H9 (cell line): ENCODE data around the gene PATE1. TPM values are rescaled to one million over a fixed set of nuclear protein-coding genes. Genes with fewer than 3 reads are reported as not detected.
"Not testable (repeated sequence)": the region's sequence is repeated elsewhere in the genome, so short reads cannot be mapped to it uniquely, and the experiment has no call there.

Experiments
- DNase-seq: peaks from one replicate; pipeline ENCODE4 v3.0.0-alpha.2; 2017
- H2AFZ ChIP-seq: one replicate; pipeline ENCODE4 v1.6.1; 2013; ENCODE audit warnings: mild to moderate bottlenecking, low read length, control low read depth, moderate library complexity
- H2AK5ac ChIP-seq: 2 replicates; pipeline ENCODE4 v1.6.1; 2013; ENCODE audit warnings: low read length, control low read depth, mixed read lengths; ENCODE audit not compliant: insufficient read length
- H2BK120ac ChIP-seq: one replicate; pipeline ENCODE4 v1.6.1; 2013; ENCODE audit warnings: low read depth, mild to moderate bottlenecking, low read length, control low read depth, inconsistent platforms; ENCODE audit not compliant: poor library complexity, severe bottlenecking
- H2BK12ac ChIP-seq: 2 replicates; pipeline ENCODE4 v1.6.1; 2013; ENCODE audit warnings: low read length, control low read depth, mixed read lengths, low read depth; ENCODE audit not compliant: insufficient read length
- H2BK15ac ChIP-seq: 2 replicates; pipeline ENCODE4 v1.6.1; 2013; ENCODE audit warnings: low read depth, low read length, control low read depth
- H2BK20ac ChIP-seq: one replicate; pipeline ENCODE4 v1.6.1; 2013; ENCODE audit warnings: low read depth, mild to moderate bottlenecking, low read length, control low read depth, inconsistent platforms; ENCODE audit not compliant: poor library complexity, severe bottlenecking
- H2BK5ac ChIP-seq: 2 replicates; pipeline ENCODE4 v1.6.1; 2013; ENCODE audit warnings: low read length, control low read depth, mixed read lengths; ENCODE audit not compliant: insufficient read length
- H3K14ac ChIP-seq: 2 replicates; pipeline ENCODE4 v1.6.1; 2013; ENCODE audit warnings: low read length, control low read depth; ENCODE audit not compliant: insufficient read depth
- H3K18ac ChIP-seq: 2 replicates; pipeline ENCODE4 v1.6.1; 2013; ENCODE audit warnings: low read depth, mild to moderate bottlenecking, mixed read lengths, low read length, control low read depth; ENCODE audit not compliant: insufficient read length
- H3K23ac ChIP-seq: 2 replicates; pipeline ENCODE4 v1.6.1; 2013; ENCODE audit warnings: low read length, control low read depth, mixed read lengths, low read depth; ENCODE audit not compliant: insufficient read length
- H3K23me2 ChIP-seq: 2 replicates; pipeline ENCODE4 v1.6.1; 2013; ENCODE audit warnings: low read depth, mild to moderate bottlenecking, mixed read lengths, low read length, control low read depth; ENCODE audit not compliant: insufficient read length, poor library complexity, severe bottlenecking
- H3K27ac ChIP-seq: 2 replicates; pipeline ENCODE4 v1.5.1; 2013; ENCODE audit warnings: low read length, control low read depth, mixed read lengths, low read depth; ENCODE audit not compliant: insufficient read length
- H3K27me3 ChIP-seq: 2 replicates; pipeline ENCODE4 v1.6.1; 2013; ENCODE audit warnings: low read length, control low read depth, inconsistent platforms; ENCODE audit not compliant: insufficient read depth
- H3K4ac ChIP-seq: 2 replicates; pipeline ENCODE4 v1.6.1; 2013; ENCODE audit warnings: low read depth, mild to moderate bottlenecking, control low read depth, inconsistent platforms, low read length, moderate library complexity
- H3K4me1 ChIP-seq: 2 replicates; pipeline ENCODE4 v1.6.1; 2013; ENCODE audit warnings: low read length, control low read depth, inconsistent platforms; ENCODE audit not compliant: insufficient read depth
- H3K4me2 ChIP-seq: 2 replicates; pipeline ENCODE4 v1.6.1; 2013; ENCODE audit warnings: low read length, control low read depth, mixed read lengths; ENCODE audit not compliant: insufficient read length, insufficient read depth
- H3K56ac ChIP-seq: 2 replicates; pipeline ENCODE4 v1.6.1; 2013; ENCODE audit warnings: low read depth, mild to moderate bottlenecking, mixed read lengths, low read length, control low read depth; ENCODE audit not compliant: insufficient read length
- H3K79me1 ChIP-seq: 2 replicates; pipeline ENCODE4 v1.6.1; 2013; ENCODE audit warnings: low read depth, mild to moderate bottlenecking, moderate library complexity, low read length, control low read depth, inconsistent platforms; ENCODE audit not compliant: insufficient read depth, poor library complexity, severe bottlenecking
- H3K79me2 ChIP-seq: 2 replicates; pipeline ENCODE4 v1.6.1; 2013; ENCODE audit warnings: low read length, control low read depth, inconsistent platforms; ENCODE audit not compliant: insufficient read depth
- H3K9ac ChIP-seq: 2 replicates; pipeline ENCODE4 v1.6.1; 2013; ENCODE audit warnings: low read length, control low read depth, mixed read lengths; ENCODE audit not compliant: insufficient read length; ENCODE audit errors: extremely low read depth
- H3K9me3 ChIP-seq: one replicate; pipeline ENCODE4 v1.6.1; 2013; ENCODE audit warnings: low read depth, low read length, inconsistent platforms; ENCODE audit not compliant: control insufficient read depth
- H3T11ph ChIP-seq: one replicate; pipeline ENCODE4 v1.6.1; 2013; ENCODE audit warnings: mild to moderate bottlenecking, low read length, control low read depth, inconsistent platforms
- H4K20me1 ChIP-seq: one replicate; pipeline ENCODE4 v1.6.1; 2013; ENCODE audit not compliant: control insufficient read depth, insufficient read length, insufficient read depth
- H4K5ac ChIP-seq: 2 replicates; pipeline ENCODE4 v1.6.1; 2013; ENCODE audit warnings: low read depth, mild to moderate bottlenecking, mixed read lengths, low read length, control low read depth; ENCODE audit not compliant: insufficient read length
- H4K8ac ChIP-seq: replicated peaks from 2 replicates; pipeline ENCODE4 v1.6.1; 2013; ENCODE audit warnings: low read length, control low read depth, mixed read lengths, low read depth; ENCODE audit not compliant: insufficient read length
- H4K91ac ChIP-seq: 2 replicates; pipeline ENCODE4 v1.6.1; 2013; ENCODE audit warnings: low read depth, mild to moderate bottlenecking, moderate library complexity, mixed read lengths, low read length, control low read depth; ENCODE audit not compliant: insufficient read length
- H3K27ac Mint-ChIP-seq, 3 experiments: 2 replicates in 2 of 3; 3 replicates in 1 of 3; pipeline ENCODE4 v1.8.0; 2020 to 2021; ENCODE audit warnings: mixed read lengths in 3 of 3, mild to moderate bottlenecking in 1 of 3, moderate library complexity in 1 of 3
- H3K27me3 Mint-ChIP-seq: 2 replicates; pipeline ENCODE4 v1.8.0; 2021; ENCODE audit warnings: low read depth, mild to moderate bottlenecking, moderate library complexity, mixed read lengths
- H3K36me3 Mint-ChIP-seq, 3 experiments: 2 replicates in 2 of 3; 3 replicates in 1 of 3; pipeline ENCODE4 v1.8.0; 2020 to 2021; ENCODE audit warnings: low read depth in 3 of 3, mixed read lengths in 3 of 3; ENCODE audit not compliant: insufficient read depth in 1 of 3
- H3K4me1 Mint-ChIP-seq, 2 experiments: 2 replicates each; pipeline ENCODE4 v1.8.0; 2020; ENCODE audit warnings: mixed read lengths in 2 of 2
- H3K4me3 Mint-ChIP-seq, 2 experiments: 2 replicates in 1 of 2; 3 replicates in 1 of 2; pipeline ENCODE4 v1.8.0; 2020 to 2021; ENCODE audit warnings: mild to moderate bottlenecking in 2 of 2, mixed read lengths in 2 of 2, moderate library complexity in 1 of 2
- H3K9me3 Mint-ChIP-seq, 2 experiments: 2 replicates in 1 of 2; 3 replicates in 1 of 2; pipeline ENCODE4 v1.8.0; 2020; ENCODE audit warnings: mild to moderate bottlenecking in 2 of 2, mixed read lengths in 2 of 2, moderate library complexity in 1 of 2
- WGBS: extraction: QIAGEN DNeasy Blood & Tissue Kit; methylation state at CpG from one replicate; pipeline ENCODE4 v1.1.7; 2013; ENCODE audit warnings: missing lambda C conversion rate, low lambda C conversion rate, mixed read lengths; ENCODE audit not compliant: insufficient read length; ENCODE audit errors: extremely low coverage; 5-methylcytosine and 5-hydroxymethylcytosine counted together
- total RNA-seq: library from RNA; stranded (reverse); gene quantifications from 2 replicates; pipeline ENCODE4 v1.2.1, GENCODE V29; 2021
- TF ChIP-seq, protein P1 (sequence below): fragments of 200-600 bp; sonication (generic); conservative IDR thresholded peaks from 3 replicates; pipeline ENCODE4 v1.8.0; 2021; ENCODE audit warnings: antibody characterized with exemption, mild to moderate bottlenecking

PATE1 gene
- total RNA-seq, 1 experiment from 2014 or later = not detected

DNA sequence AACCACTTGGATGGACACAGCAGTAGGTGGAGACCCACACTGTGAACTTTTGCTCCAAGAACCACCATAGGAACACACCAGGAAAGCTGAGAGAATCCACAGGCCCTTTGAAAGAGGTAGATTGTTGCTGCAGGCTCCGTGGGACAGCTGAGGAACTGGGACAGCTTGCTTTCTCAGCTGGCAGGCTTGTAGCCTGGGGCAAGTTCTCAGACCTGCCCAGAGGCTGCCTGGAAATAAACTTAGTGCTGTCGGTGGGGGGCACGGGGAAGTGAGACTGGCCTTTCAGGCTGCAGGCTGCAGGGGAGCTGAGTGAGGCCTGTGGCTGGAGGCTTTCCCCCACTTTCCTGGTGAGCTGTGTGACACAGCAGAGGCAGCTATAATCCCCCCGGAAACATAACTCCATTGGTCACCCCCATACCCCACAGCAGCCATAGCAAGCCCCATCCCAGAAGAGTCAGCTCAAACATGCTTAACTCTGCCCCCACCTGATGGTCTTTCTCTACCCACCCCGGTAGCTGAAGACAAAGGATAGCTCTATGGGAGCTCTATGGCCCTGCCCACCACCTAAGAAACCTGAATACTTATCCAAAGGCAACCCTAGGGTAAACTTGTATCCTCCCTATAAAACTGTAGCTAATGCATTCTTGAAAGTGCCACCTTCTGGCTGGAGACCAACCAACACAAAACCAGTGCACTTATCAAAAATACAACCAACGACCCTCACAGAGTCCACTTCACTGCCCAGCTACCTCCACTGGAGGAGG lies 44.0 kb upstream of the PATE1 start:
- TF ChIP-seq, protein P1, sequence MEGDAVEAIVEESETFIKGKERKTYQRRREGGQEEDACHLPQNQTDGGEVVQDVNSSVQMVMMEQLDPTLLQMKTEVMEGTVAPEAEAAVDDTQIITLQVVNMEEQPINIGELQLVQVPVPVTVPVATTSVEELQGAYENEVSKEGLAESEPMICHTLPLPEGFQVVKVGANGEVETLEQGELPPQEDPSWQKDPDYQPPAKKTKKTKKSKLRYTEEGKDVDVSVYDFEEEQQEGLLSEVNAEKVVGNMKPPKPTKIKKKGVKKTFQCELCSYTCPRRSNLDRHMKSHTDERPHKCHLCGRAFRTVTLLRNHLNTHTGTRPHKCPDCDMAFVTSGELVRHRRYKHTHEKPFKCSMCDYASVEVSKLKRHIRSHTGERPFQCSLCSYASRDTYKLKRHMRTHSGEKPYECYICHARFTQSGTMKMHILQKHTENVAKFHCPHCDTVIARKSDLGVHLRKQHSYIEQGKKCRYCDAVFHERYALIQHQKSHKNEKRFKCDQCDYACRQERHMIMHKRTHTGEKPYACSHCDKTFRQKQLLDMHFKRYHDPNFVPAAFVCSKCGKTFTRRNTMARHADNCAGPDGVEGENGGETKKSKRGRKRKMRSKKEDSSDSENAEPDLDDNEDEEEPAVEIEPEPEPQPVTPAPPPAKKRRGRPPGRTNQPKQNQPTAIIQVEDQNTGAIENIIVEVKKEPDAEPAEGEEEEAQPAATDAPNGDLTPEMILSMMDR = no peak
- no peak overlapping the region for H3K18ac ChIP-seq
- no peak overlapping the region for H3K9ac ChIP-seq
- Mint-ChIP-seq H3K9me3 (peaks cover 0 to 2% of the 10 kb centered on the region in 2 experiments; a peak in 2 of 5 replicates), H3K27me3 (peaks cover 4% of the 10 kb centered on the region), H3K27ac (peak overlapping the region in 2 of 3 experiments; percentile 59 to 68; a peak in 2 of 7 replicates), H3K4me1 (peaks cover 16% of the 10 kb centered on the region in 2 experiments), H3K4me3 (no peak overlapping the region), H3K36me3 (peaks cover 0 to 2% (median 0%) of the 10 kb centered on the region in 3 experiments; a peak in 3 of 7 replicates)
- no peak overlapping the region for H3K14ac ChIP-seq
- no peak overlapping the region for H3K56ac ChIP-seq
- peak; percentile 58 for DNase-seq
- no peak overlapping the region for H2AK5ac ChIP-seq
- H3K4ac ChIP-seq = no peak overlapping the region
- no peaks in the 10 kb centered on the region for H3K23me2 ChIP-seq
- H4K20me1 ChIP-seq = no peaks in the 10 kb centered on the region
- no peaks in the 10 kb centered on the region for H3K4me1 ChIP-seq
- no peak overlapping the region for H4K91ac ChIP-seq
- no CpG with 5 or more reads among the region's 6 CpGs for WGBS
- no peak overlapping the region for H3K27ac ChIP-seq
- no peak overlapping the region for H2BK15ac ChIP-seq
- no peak overlapping the region for H3T11ph ChIP-seq
- H3K79me1 ChIP-seq = no peaks in the 10 kb centered on the region
- no peak overlapping the region for H4K5ac ChIP-seq
- H2BK12ac ChIP-seq = no peak overlapping the region
- H3K23ac ChIP-seq = no peak overlapping the region
- H2AFZ ChIP-seq = no peak overlapping the region
- H3K79me2 ChIP-seq = no peaks in the 10 kb centered on the region
- no peak overlapping the region for H2BK20ac ChIP-seq
- no peaks in the 10 kb centered on the region for H3K9me3 ChIP-seq
- H3K27me3 ChIP-seq = no peaks in the 10 kb centered on the region
- no peak overlapping the region for H4K8ac ChIP-seq
- no peak overlapping the region for H3K4me2 ChIP-seq
- H2BK120ac ChIP-seq = no peak overlapping the region
- H2BK5ac ChIP-seq = no peak overlapping the region

DNA sequence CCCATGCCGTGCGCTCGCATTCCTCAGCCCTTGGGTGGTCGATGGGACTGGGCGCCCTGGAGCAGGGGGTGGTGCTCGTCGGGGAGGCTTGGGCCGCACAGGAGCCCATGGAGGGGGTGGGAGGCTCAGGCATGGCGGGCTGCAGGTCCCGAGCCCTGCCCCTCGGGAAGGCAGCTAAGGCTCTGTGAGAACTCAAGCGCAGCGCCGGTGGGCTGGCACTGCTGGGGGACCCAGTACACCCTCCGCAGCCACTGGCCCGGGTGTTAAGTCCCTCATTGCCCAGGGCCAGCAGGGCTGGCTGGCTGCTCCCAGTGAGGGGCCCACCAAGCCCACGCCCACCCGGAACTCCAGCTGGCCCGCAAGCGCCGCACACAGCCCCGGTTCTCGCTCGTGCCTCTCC lies 41.4 kb upstream of the PATE1 start:
- not testable (repeated sequence) for H2AK5ac ChIP-seq, H3T11ph ChIP-seq, H4K5ac ChIP-seq, H3K23ac ChIP-seq, H3K9me3 ChIP-seq, H3K56ac ChIP-seq, H3K4me2 ChIP-seq, H2BK120ac ChIP-seq, H2BK5ac ChIP-seq, H2BK20ac ChIP-seq, H3K79me1 ChIP-seq, H3K27me3 ChIP-seq, H3K79me2 ChIP-seq, H3K4ac ChIP-seq, H3K23me2 ChIP-seq, H4K91ac ChIP-seq, H3K18ac ChIP-seq, DNase-seq, H3K4me3 Mint-ChIP-seq, H4K20me1 ChIP-seq, H3K14ac ChIP-seq, H2BK15ac ChIP-seq, H3K4me1 ChIP-seq, H3K36me3 Mint-ChIP-seq, H3K9ac ChIP-seq, H4K8ac ChIP-seq, H3K27ac Mint-ChIP-seq, H2BK12ac ChIP-seq, H3K27ac ChIP-seq, H2AFZ ChIP-seq
- Mint-ChIP-seq H3K9me3 (peaks cover 0 to 11% of the 10 kb centered on the region in 2 experiments; a peak in 3 of 5 replicates), H3K4me1 (peaks cover 13 to 16% of the 10 kb centered on the region in 2 experiments), H3K27me3 (peaks cover 18% of the 10 kb centered on the region)
- no CpG with 5 or more reads among the region's 24 CpGs for WGBS
